GM19397 (cell line): ENCODE results near the gene MYBL2.
"Not testable (repeated sequence)": the region's sequence is repeated elsewhere in the genome, so short reads cannot be mapped to it uniquely, and the experiment has no call there.

Experiments used
- ATAC-seq: cut with Tn5 transposase; IDR thresholded peaks from one replicate; pipeline ENCODE4 v1.9.1; 2021; ENCODE audit warnings: mild to moderate bottlenecking, moderate library complexity; ENCODE audit not compliant: unreplicated experiment

MYBL2 gene

DNA sequence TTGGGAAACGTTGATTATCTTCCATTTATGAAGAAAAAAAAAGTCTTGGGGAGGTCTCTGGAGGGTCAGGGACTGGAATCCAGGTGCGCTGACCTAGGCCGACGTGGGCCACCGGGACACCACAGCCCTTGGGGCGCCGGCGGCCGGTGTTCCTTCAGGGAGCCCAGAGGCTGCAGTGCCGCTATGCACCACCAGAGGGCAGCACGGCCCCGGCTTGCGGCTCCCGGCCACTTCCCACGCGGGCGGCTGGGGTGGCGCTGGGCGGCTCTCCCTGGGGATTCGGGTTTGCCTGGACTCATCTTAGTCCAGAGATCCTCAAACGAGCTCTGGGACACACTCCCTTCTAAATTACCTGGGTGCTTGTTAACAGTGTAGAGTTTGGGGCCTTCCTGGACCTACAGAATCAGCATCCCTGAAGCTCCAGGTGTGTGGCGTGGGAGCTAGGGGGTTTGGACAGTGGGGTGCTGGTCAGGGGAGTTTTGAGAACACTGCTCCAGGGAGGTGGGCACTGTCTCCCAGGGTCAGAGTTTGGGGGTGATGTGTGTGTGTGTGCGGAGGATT, 82.9 kb downstream of the MYBL2 start:
- no peak for ATAC-seq

DNA sequence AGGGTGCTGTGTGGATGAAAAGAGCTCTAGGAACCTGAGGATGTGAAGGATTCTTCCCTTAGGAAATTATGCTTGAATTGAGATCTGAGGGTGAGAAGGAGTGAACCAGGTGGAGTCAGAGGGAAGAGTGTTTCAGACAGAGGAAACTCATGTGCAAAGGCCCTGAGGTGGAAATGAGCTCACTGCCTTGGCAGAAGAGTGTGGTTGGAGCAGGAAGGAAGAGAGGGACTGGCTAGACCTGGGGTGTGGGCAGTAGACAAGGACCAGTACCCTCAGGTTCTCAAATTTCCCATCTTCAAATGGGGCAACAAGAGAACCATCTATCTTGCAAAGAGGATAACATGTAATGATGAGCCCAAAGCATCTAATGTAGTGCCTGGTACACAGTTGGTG, 83.9 kb downstream of the MYBL2 start:
- no peak for ATAC-seq

DNA sequence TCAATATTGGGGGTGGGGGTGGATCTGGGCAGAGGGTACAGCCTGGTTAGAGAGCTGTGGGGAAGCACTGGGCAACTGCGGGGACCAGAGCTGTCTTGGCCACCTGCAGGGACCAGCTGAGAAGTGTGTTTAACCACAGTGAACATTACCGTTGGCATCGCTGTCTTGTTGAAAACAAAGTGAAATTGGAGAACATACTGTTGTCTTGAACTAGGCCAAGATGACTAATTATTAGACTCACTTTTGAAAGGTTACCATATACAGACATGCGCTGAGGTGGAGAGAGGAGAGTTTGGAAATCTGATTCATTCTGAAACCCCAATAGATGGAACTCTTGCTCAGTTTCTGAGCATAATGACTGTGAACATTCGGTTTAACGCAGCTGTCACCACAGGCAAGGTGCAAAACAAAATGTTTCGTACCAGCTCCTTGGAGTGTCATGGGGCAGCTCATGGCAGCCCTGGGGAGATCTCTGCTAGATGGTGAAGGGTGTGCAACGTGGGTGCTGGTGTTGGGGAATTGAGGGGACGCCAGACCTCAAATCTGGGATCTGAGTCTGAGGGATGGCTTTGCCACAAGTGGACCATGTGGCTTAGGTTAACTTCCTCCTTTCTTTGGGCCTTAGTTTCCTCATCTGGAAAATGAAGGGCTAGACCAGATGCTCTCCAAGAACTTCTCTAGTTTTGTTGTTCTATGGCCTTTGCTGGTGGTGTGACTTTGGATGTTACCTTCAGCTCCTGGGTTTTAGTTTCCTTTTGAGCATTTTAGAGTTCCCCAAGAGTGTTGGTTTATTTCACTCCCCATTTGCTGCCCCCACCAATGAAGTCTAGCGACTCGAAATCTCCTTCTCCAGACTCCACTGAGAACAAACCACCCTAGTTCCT, 84.5 kb downstream of the MYBL2 start:
- ATAC-seq: peak; percentile 63

DNA sequence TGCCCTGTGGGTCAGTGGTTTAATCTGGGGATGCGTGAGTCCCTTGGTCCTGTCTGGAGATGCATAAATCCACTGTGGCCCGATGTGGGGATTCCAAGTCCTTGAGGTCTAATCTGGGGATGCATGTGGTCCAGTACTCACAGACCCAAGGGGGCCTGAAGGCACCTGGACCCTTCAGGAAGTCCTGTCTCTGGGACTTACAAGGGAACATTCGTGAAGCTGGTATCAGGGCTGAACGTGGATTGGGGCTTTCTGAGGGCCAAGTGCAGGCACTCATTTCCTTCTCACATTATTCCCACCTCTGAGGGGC, 85.1 kb downstream of the MYBL2 start:
- no peak for ATAC-seq

DNA sequence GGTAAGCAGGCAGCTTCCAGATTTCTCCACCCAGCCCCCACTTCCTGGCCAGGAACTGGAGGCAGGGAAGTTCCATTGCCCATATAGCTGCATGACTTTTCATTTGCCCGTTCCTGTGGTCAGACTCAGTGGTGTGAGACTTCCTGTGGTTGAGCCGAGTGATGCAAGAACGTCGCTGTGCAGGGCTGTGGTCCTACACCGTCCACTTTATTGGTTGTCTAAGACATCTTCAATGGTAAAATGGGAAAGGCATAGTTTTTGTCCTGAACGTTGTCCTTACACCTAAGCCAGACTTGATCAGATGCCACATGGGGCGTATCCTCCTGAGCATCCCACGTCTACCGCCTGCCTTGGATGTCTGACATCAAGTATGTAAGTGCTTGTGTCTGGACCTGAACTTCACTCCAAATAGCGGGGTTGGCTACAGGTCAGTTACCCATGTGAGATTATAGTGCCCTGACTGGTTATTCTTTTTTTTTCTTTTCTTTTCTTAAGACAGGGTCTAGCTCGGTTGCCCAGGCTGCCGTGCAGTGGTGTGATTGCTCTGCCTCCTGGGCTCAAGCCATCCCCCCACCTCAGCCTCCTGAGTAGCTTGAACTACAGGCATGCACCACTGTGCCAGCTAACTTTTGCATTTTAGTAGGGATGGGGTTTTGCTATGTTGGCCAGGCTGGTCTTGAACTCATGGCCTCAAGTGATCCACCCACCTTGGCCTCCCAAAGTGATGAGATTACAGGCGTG, 85.8 kb downstream of the MYBL2 start:
- ATAC-seq: peak; percentile 47

DNA sequence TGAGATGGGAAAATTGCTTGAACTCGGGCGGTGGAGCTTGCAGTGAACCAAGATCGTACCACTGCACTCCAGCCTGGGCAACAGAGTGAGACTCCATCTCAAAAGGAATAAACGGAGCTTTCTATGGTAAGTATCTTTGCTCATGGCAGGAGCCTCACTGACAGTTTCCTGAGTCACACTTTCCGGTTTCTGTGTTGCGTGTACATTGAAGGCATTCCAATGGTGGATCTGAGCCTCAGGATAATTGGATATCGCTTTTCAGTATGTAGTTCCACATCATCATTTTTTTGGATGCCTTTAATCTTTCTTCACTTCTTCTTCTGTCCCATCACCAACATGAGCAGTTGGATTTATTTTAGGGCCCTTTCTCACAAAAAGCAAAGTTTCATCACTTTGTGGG, 88.5 kb downstream of the MYBL2 start:
- no peak for ATAC-seq

DNA sequence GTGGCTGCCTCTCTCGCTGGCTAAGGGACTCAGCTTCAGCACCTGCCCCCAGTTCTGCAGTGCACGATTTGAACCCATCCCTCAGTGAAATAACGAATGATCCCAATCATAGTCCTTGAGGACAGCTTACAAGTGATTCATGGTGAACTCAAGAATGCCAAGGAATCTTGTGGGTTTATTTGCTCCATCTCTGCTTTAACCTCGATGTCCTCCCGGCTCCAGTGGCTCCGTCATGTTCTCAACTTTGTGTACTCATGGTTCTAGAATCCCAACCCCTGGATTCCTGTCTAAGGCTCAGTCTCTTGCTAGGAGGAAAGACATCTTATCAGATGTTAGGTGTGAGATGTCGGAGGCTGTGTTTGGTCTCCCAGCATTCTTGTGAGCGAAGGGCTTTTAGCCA, 88.9 kb downstream of the MYBL2 start:
- ATAC-seq: no peak

DNA sequence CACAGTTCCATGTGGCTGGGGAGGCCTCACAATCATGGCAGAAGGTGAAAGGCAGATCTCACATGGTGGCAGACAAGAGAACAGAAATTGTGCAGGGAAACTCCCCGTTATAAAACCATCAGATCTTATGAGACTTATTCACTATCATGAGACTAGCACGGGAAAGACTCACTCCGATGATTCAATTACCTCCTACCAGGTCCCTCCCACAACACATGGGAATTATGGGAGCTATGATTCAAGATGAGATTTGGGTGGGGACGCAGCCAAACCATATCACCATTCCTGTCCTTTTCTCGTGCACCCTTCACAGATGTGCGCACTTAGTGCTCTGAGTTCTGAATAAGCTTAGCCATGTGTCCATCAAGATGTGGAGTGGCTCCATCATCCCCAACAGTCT, 91.0 kb downstream of the MYBL2 start:
- not testable (repeated sequence) for ATAC-seq

DNA sequence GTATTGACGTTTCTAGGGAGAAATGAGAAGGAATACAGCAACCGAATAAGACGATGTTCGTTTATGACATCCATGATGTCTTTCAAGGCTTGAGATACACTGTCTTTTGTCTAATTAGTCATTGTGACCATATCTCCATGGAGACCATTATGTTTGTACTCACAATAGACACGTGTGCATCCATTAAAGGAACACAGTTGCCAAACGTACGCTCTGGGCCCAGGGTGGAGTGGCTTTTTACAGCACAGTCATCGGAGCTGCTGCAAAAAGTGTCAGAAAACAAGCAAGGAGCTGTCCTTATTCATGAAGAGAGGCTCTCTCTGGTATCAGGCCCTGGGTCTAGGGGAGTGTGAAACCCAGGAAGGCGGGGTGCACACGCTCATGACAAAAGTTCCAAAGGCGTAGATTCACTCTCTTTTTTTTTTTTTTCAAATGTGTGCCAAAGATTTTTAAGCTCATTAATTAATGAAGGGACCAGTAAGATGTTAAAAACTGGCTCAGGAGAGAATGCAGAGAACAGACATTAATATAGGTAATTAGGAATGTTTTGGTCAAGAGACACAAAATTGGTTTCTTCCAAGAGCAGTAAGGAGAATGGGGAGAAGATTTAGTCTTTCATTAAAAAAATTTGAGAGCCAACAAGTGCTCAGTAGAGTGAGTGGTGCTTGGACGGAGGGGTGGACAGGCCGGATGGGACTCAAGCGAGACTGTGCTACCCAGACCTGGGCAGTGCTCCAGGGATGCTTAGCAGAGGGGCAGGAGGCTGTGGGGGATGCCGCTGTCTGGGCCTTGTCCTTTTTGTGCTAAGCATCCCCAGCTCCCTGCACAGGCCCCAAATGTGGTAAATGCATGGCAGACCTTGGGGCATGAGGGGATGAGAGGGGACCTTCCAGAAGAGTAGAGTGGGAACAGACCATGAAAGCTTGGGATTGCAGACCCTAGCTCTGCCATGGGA, 94.7 kb downstream of the MYBL2 start:
- no peak for ATAC-seq

DNA sequence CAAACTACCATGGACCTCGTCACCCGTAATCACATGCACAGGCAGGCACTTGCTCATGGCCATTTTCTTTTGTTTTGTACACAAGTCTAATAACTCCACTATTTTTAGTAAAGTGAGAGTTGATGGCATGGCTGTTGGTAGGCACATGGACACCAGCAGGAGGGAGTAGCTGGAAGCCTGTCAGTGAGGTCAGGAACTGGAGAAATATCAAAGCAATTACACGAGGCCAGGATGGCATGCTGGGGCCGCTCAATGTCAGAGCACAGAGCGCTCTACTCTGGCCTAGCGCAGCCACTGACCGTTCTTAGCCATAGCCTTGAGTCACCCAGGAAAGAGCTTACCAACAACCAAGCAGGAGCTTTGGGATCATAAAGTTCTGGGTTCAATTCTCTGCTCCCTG, 96.0 kb downstream of the MYBL2 start:
- ATAC-seq: no peak

DNA sequence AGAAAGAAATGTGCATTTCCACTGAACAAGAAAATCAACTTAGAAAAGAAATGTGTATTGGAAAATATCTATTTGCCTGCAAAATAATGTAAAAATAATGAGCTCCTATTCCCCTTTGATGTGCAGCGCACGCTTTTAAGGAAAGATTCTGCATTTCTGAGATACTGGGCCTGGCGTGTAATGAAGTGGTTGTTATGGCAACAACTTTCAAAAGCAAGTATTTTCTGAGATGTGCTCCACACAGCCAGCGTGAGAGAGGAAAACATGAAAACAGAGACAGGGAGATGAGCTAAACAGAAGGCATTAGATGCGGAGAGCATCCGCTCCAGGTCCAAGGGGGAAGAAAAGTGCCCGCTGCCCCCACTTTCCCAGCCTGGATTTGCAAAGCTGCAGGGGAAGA, 99.0 kb downstream of the MYBL2 start:
- ATAC-seq: no peak
